ENCODE results near the gene PMPCB. TPM values are rescaled to one million over a fixed set of nuclear protein-coding genes. Genes with fewer than 3 reads are reported as not detected.
A peak's percentile ranks its signal among the peaks of the same experiment; 100 is the strongest.

PMPCB gene
- total and polyA plus RNA-seq, 2 donors (not counting 3 experiments of a cell fraction or from before 2014, with no cell fraction given) = 30.0 to 36.8 TPM

DNA sequence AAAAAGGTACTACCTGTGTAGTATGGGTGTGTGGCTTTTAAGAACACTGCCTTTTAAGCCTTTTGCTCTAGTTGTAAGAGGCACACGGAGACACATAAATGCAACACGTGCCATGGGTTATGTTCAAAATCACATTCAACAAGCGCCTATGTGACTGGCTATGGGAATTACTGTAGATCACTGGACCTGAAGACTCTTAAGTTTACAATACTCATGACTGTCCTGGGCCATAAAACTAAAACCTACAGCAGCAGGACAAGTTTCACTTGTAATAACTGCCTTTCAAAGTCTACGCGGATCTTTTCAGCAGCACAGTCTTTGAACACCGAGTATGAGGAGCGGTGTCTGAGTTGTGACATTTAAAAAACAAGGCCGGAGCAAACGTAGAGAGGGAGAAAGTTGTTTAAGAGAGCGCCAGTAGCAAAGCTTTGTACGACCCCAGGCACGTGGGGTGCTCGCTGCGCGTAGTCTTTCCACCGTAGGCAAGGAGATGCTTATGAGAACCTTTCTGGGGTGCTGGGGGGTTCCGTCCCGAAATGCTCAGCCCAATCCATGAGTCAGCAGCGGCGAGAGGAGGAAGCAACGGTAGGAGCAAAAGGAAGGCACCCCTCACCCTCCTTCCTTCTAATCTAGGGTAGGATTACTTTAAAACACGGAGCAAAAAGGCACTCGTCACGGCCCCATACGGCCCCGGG, 46.7 kb downstream of the PMPCB start:
- H3K4me2 ChIP-seq (ENCODE audit: insufficient read depth, low read length) = peak overlapping the region; percentile 96
- H3K27ac ChIP-seq (ENCODE audit: insufficient read depth, low read depth, low read length) = peak overlapping the region; percentile 85
- H3K4me1 ChIP-seq (ENCODE audit: control insufficient read depth, extremely low read depth, insufficient read depth, low read length) = peaks cover 24% of the 10 kb centered on the region
- intact Hi-C loops (cut with micrococcal nuclease) (loop anchor here (1.0 to 5.0 kb wide), 5 partner anchors 8 to 1669 kb away; partner anchors contain the start of genes ARMC10, FAM185A, FBXL13 and PMPCB), dilution Hi-C loops (cut with MboI; ENCODE audit: extremely low pct_ligation_motif_present, low sequenced_read_pairs) (no loop called here)
- DNase-seq (ENCODE audit: low read depth, low spot score) = peak; percentile 64
- H2AFZ ChIP-seq (ENCODE audit: low read depth, low read length) = peak overlapping the region; percentile 92
- TSS peak; percentile 46 for BruUV-seq (replicated peaks)
- CTCF ChIA-PET = no interaction called here
- H4K20me1 ChIP-seq (replicated peaks; ENCODE audit: control insufficient read depth, extremely low read depth, insufficient read depth, low read length) = no peaks in the 10 kb centered on the region
- H3K4me3 ChIP-seq (replicated peaks in 1 of 3; ENCODE audit: insufficient read depth in 1 of 3, low read depth in 1 of 3, low read length in 3 of 3) = peak overlapping the region; percentile 91 to 99 (median 94)
- H3K9ac ChIP-seq (replicated peaks; ENCODE audit: extremely low read depth, insufficient read depth, low read length) = peak overlapping the region; percentile 82
- TF ChIP-seq FOS (IDR thresholded peaks at IDR 0.05; ENCODE audit: borderline replicate concordance, insufficient read depth, low read length) (no peak), GATA2 (IDR thresholded peaks at IDR 0.05; ENCODE audit: insufficient read depth, insufficient read length, low read depth, low read length) (no peak), MYC (IDR thresholded peaks at IDR 0.05; ENCODE audit: low read depth, low read length) (no peak), JUN (IDR thresholded peaks at IDR 0.05; ENCODE audit: borderline replicate concordance, insufficient read depth, insufficient read length, low read depth) (no peak), POLR2A (IDR thresholded peaks at IDR 0.05; ENCODE audit: low read depth, low read length) (no peak), EZH2 (IDR thresholded peaks at IDR 0.05; ENCODE audit: borderline replicate concordance, low read depth, low read length, severe bottlenecking) (no peak), POLR2AphosphoS5 (IDR thresholded peaks at IDR 0.05; ENCODE audit: insufficient read depth, low read depth, low read length) (no peak)
- TF ChIP-seq, protein P1, sequence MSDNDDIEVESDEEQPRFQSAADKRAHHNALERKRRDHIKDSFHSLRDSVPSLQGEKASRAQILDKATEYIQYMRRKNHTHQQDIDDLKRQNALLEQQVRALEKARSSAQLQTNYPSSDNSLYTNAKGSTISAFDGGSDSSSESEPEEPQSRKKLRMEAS (IDR thresholded peaks at IDR 0.05; ENCODE audit: insufficient read depth, insufficient read length) = no peak
- TF ChIP-seq, protein P2, sequence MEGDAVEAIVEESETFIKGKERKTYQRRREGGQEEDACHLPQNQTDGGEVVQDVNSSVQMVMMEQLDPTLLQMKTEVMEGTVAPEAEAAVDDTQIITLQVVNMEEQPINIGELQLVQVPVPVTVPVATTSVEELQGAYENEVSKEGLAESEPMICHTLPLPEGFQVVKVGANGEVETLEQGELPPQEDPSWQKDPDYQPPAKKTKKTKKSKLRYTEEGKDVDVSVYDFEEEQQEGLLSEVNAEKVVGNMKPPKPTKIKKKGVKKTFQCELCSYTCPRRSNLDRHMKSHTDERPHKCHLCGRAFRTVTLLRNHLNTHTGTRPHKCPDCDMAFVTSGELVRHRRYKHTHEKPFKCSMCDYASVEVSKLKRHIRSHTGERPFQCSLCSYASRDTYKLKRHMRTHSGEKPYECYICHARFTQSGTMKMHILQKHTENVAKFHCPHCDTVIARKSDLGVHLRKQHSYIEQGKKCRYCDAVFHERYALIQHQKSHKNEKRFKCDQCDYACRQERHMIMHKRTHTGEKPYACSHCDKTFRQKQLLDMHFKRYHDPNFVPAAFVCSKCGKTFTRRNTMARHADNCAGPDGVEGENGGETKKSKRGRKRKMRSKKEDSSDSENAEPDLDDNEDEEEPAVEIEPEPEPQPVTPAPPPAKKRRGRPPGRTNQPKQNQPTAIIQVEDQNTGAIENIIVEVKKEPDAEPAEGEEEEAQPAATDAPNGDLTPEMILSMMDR (IDR thresholded peaks at IDR 0.05; ENCODE audit: extremely low read depth in 1 of 2, insufficient read depth in 1 of 2, low read depth in 1 of 2, low read length in 2 of 2) = no peak
- peaks cover 76% of the 10 kb centered on the region for H3K79me2 ChIP-seq (ENCODE audit: control insufficient read depth, insufficient read depth, low read length)
- peaks cover 5 to 13% of the 10 kb centered on the region in 2 experiments for H3K36me3 ChIP-seq (ENCODE audit: control insufficient read depth in 2 of 2, extremely low read depth in 1 of 2, insufficient read depth in 2 of 2, low read length in 2 of 2)
- POLR2A ChIA-PET = no interaction called here
- FAIRE-seq = no peak
- no peaks in the 10 kb centered on the region for H3K9me3 ChIP-seq (replicated peaks; ENCODE audit: control insufficient read depth, insufficient read depth, low read length)
- no peaks in the 10 kb centered on the region for H3K9me1 ChIP-seq (replicated peaks; ENCODE audit: control insufficient read depth, extremely low read depth, insufficient read depth, low read length)
- no peaks in the 10 kb centered on the region for H3K27me3 ChIP-seq (ENCODE audit: control insufficient read depth in 2 of 2, insufficient read depth in 2 of 2, low read length in 2 of 2)

Data from endothelial cell of umbilical vein (primary cell).